Measurements from ENCODE around the gene EGFL6.

- TF ChIP-seq FOXM1 (IDR thresholded peaks at IDR 0.05; ENCODE audit: borderline replicate concordance) (no peak), SP1 (IDR thresholded peaks at IDR 0.05) (no peak), L3MBTL2 (conservative IDR thresholded peaks at IDR 0.05) (no peak), FOXA1 (IDR thresholded peaks at IDR 0.05) (no peak), ARNT (IDR thresholded peaks at IDR 0.05) (no peak)
Measured at GRCh38 chrX:13607996-13608365, 38.6 kb downstream of the EGFL6 start.
